ENCODE measurements around the gene EEA1.

The EEA1 gene

GRCh38 chr12:92730758-92731157, 198.3 kb downstream of the EEA1 start:
- ChIA-PET CTCF (interaction anchor here (0.8 kb wide), 1 partner anchor 13 kb away, joined by 3 read pairs; no protein-coding TSS in a partner anchor), POLR2A (no interaction called here)
- H3K4me3 ChIP-seq (ENCODE audit: low read depth, low read length): no peak overlapping the region
- no peak overlapping the region for H3K27ac ChIP-seq (ENCODE audit: extremely low read depth, low read depth, low read length)
- H3K36me3 ChIP-seq (ENCODE audit: control insufficient read depth in 2 of 2, insufficient read depth in 1 of 2, low read length in 2 of 2): no peaks in the 10 kb centered on the region
- H3K9me3 ChIP-seq (ENCODE audit: control insufficient read depth, insufficient read depth, low read depth, low read length): no peaks in the 10 kb centered on the region
- peaks cover 2% of the 10 kb centered on the region; the same call in 1 of the 2 replicates for H3K4me1 ChIP-seq (ENCODE audit: control insufficient read depth, insufficient read depth, low read length)
- TF ChIP-seq ZSCAN30 (tag by site-specific recombination; IDR thresholded peaks at IDR 0.05) (no peak), ZNF510 (tag by site-specific recombination; IDR thresholded peaks at IDR 0.05; ENCODE audit: insufficient replicate concordance) (peak; percentile 40), ZNF280D (tag by site-specific recombination; IDR thresholded peaks at IDR 0.05) (no peak)

- no peak overlapping the region for H3K27ac ChIP-seq (ENCODE audit: extremely low read depth, low read depth, low read length)
- CTCF ChIA-PET: interaction anchor here (0.7 to 0.8 kb wide), 3 partner anchors 12 to 20 kb away, joined by 3 read pairs; no protein-coding TSS in a partner anchor
- H3K4me1 ChIP-seq (ENCODE audit: control insufficient read depth, insufficient read depth, low read length): no peaks in the 10 kb centered on the region
- TF ChIP-seq ZSCAN16 (tag by site-specific recombination; IDR thresholded peaks at IDR 0.05) (no peak), ZNF202 (tag by site-specific recombination; IDR thresholded peaks at IDR 0.05; ENCODE audit: borderline replicate concordance) (no peak), ZNF138 (tag by site-specific recombination; IDR thresholded peaks at IDR 0.05; ENCODE audit: borderline replicate concordance) (no peak), KLF8 (tag by site-specific recombination; IDR thresholded peaks at IDR 0.05) (no peak), YY1 (tag by site-specific recombination; IDR thresholded peaks at IDR 0.05) (no peak), ZFHX2 (tag by site-specific recombination; conservative IDR thresholded peaks at IDR 0.05) (no peak), GLIS1 (tag by site-specific recombination; IDR thresholded peaks at IDR 0.05) (no peak), ZBTB20 (tag by site-specific recombination; IDR thresholded peaks at IDR 0.05) (no peak), ZNF239 (tag by site-specific recombination; IDR thresholded peaks at IDR 0.05) (no peak), ZNF366 (tag by site-specific recombination; conservative IDR thresholded peaks at IDR 0.05) (no peak), HOXC10 (CRISPR knock-in tag; IDR thresholded peaks at IDR 0.05) (no peak), ZNF658 (tag by site-specific recombination; IDR thresholded peaks at IDR 0.05) (no peak), ZNF362 (tag by site-specific recombination; IDR thresholded peaks at IDR 0.05) (no peak), ZNF777 (tag by site-specific recombination; IDR thresholded peaks at IDR 0.05; ENCODE audit: borderline replicate concordance) (no peak), ZNF645 (tag by site-specific recombination; IDR thresholded peaks at IDR 0.05) (no peak), ZNF223 (tag by site-specific recombination; IDR thresholded peaks at IDR 0.05) (no peak), ZNF501 (tag by site-specific recombination; IDR thresholded peaks at IDR 0.05) (no peak), MZF1 (tag by site-specific recombination; IDR thresholded peaks at IDR 0.05; ENCODE audit: borderline replicate concordance) (no peak), ZNF621 (tag by site-specific recombination; IDR thresholded peaks at IDR 0.05) (no peak)
- POLR2A ChIA-PET: no interaction called here
- H3K9me3 ChIP-seq (ENCODE audit: control insufficient read depth, insufficient read depth, low read depth, low read length): no peaks in the 10 kb centered on the region
- no peaks in the 10 kb centered on the region for H3K36me3 ChIP-seq (ENCODE audit: control insufficient read depth in 2 of 2, insufficient read depth in 1 of 2, low read length in 2 of 2)
- no peak overlapping the region for H3K4me3 ChIP-seq (ENCODE audit: low read depth, low read length)
Measured at GRCh38 chr12:92729773-92730305, 199.3 kb downstream of the EEA1 start.

All from HEK293 (cell line).